GM08714 (cell line): ENCODE results near the gene VAV2.

Experiments
- H3K4me3 ChIP-seq: fragments of 200-500 bp; sonication (Bioruptor generic); 2 replicates; pipeline ENCODE4 v1.5.1; 2014; ENCODE audit warnings: mild to moderate bottlenecking, low read length, inconsistent platforms
- ZNF274 ChIP-seq: IDR thresholded peaks from 2 replicates; pipeline ENCODE4 v1.6.1; 2012; ENCODE audit warnings: mild to moderate bottlenecking, low read depth, low read length

Gene VAV2

GRCh38 chr9:133884907-133885744 lies 107.0 kb downstream of the VAV2 start:
- H3K4me3 ChIP-seq, result no peak overlapping the region
- TF ChIP-seq ZNF274, result no peak

GRCh38 chr9:133882849-133883755 lies 109.0 kb downstream of the VAV2 start:
- no peak overlapping the region for H3K4me3 ChIP-seq
- no peak for TF ChIP-seq ZNF274

GRCh38 chr9:133881671-133882381 lies 110.3 kb downstream of the VAV2 start:
- TF ChIP-seq ZNF274, result no peak

GRCh38 chr9:133880851-133881661 lies 111.1 kb downstream of the VAV2 start:
- no peak for TF ChIP-seq ZNF274
- no peak overlapping the region for H3K4me3 ChIP-seq

More at GRCh38 chr9:133881671-133882381, 110.3 kb downstream of the VAV2 start:
- H3K4me3 ChIP-seq, result no peak overlapping the region

GRCh38 chr9:133880136-133880535 lies 112.0 kb downstream of the VAV2 start:
- H3K4me3 ChIP-seq, result no peak overlapping the region
- TF ChIP-seq ZNF274, result no peak

- no peak overlapping the region for H3K4me3 ChIP-seq
- no peak for TF ChIP-seq ZNF274
Measured at GRCh38 chr9:133879615-133880014, 112.5 kb downstream of the VAV2 start.

GRCh38 chr9:133878402-133878801 lies 113.7 kb downstream of the VAV2 start:
- TF ChIP-seq ZNF274, result no peak
- no peak overlapping the region for H3K4me3 ChIP-seq

- no peak for TF ChIP-seq ZNF274
Measured at GRCh38 chr9:133877967-133878366, 114.2 kb downstream of the VAV2 start.

GRCh38 chr9:133877327-133877726 lies 114.8 kb downstream of the VAV2 start:
- TF ChIP-seq ZNF274, result no peak
- no peak overlapping the region for H3K4me3 ChIP-seq

More at GRCh38 chr9:133877967-133878366, 114.2 kb downstream of the VAV2 start:
- no peak overlapping the region for H3K4me3 ChIP-seq

GRCh38 chr9:133876836-133877235 lies 115.3 kb downstream of the VAV2 start:
- TF ChIP-seq ZNF274, result no peak
- H3K4me3 ChIP-seq, result no peak overlapping the region

- no peak for TF ChIP-seq ZNF274
- no peak overlapping the region for H3K4me3 ChIP-seq
Measured at GRCh38 chr9:133876144-133876543, 116.0 kb downstream of the VAV2 start.

GRCh38 chr9:133875131-133875530 lies 117.0 kb downstream of the VAV2 start:
- no peak overlapping the region for H3K4me3 ChIP-seq
- TF ChIP-seq ZNF274, result no peak

GRCh38 chr9:133874659-133875058 lies 117.5 kb downstream of the VAV2 start:
- no peak overlapping the region for H3K4me3 ChIP-seq
- no peak for TF ChIP-seq ZNF274
